Naive thymus-derived CD4-positive, alpha-beta T cell (primary cell): Measurements from ENCODE around the gene MAN1A1. TPM values are rescaled to one million over a fixed set of nuclear protein-coding genes. Genes with fewer than 3 reads are reported as not detected.

Experiments used
- ATAC-seq: fragments of 150-1000 bp; cut with Tn5 transposase; 2 replicates; pipeline ENCODE4 v1.10.0; 2021; ENCODE audit warnings: mild to moderate bottlenecking, moderate library complexity
- CTCF ChIA-PET: fragments of 350-600 bp; sonication (Branson Sonifier 250); formaldehyde crosslinking; loops from one replicate; lab custom pipeline; 2021; ENCODE audit warnings: antibody characterized with exemption; lab: Charles Lee
- POLR2A ChIA-PET: fragments of 350-600 bp; sonication (Branson Sonifier 250); formaldehyde crosslinking; loops from one replicate; lab custom pipeline; 2021; ENCODE audit warnings: antibody characterized with exemption, inconsistent platforms; lab: Charles Lee
- DNase-seq, 9 donors: peaks; one replicate each; pipeline versions ENCODE4 v3.0.0 to v3.0.0-alpha.2; 2020 to 2022; ENCODE audit warnings: mixed read lengths in 1 of 9
- H3K27ac ChIP-seq: one replicate; pipeline ENCODE4 v1.7.0; 2013; ENCODE audit warnings: mild to moderate bottlenecking, low read depth, low read length, moderate library complexity
- H3K27me3 ChIP-seq, 2 donors: one replicate each; pipeline ENCODE4 v1.7.0; 2013; ENCODE audit warnings: low read length in 2 of 2, mild to moderate bottlenecking in 2 of 2, moderate library complexity in 2 of 2; ENCODE audit not compliant: control insufficient read depth in 2 of 2, insufficient read depth in 2 of 2
- H3K36me3 ChIP-seq, 3 experiments: 1 replicate in 2 of 3; 2 replicates in 1 of 3; pipeline ENCODE4 v1.7.0; 2013; ENCODE audit warnings: low read length in 3 of 3, mild to moderate bottlenecking in 3 of 3, moderate library complexity in 1 of 3; ENCODE audit not compliant: insufficient read depth in 3 of 3, control insufficient read depth in 2 of 3
- H3K4me1 ChIP-seq, 2 donors: one replicate each; pipeline ENCODE4 v1.7.0; 2013; ENCODE audit warnings: low read length in 2 of 2, mild to moderate bottlenecking in 2 of 2, moderate library complexity in 1 of 2; ENCODE audit not compliant: control insufficient read depth in 2 of 2, insufficient read depth in 2 of 2
- H3K4me3 ChIP-seq: 2 replicates; pipeline ENCODE4 v1.7.0; 2013; ENCODE audit warnings: mild to moderate bottlenecking, low read length
- H3K9me3 ChIP-seq, 3 experiments: 1 replicate in 2 of 3; 2 replicates in 1 of 3; pipeline ENCODE4 v1.7.0; 2013; ENCODE audit warnings: low read length in 3 of 3; ENCODE audit not compliant: control insufficient read depth in 2 of 3
- H3K27ac Mint-ChIP-seq, 9 donors: one replicate each; pipeline ENCODE4 v1.8.0; 2020 to 2022; ENCODE audit warnings: mixed read lengths in 9 of 9, mild to moderate bottlenecking in 8 of 9, moderate library complexity in 5 of 9, inconsistent platforms in 2 of 9
- H3K27me3 Mint-ChIP-seq, 5 donors: one replicate each; pipeline ENCODE4 v1.8.0; 2021 to 2022; ENCODE audit warnings: mixed read lengths in 5 of 5, mild to moderate bottlenecking in 1 of 5
- H3K36me3 Mint-ChIP-seq, 5 donors: one replicate each; pipeline ENCODE4 v1.8.0; 2020 to 2022; ENCODE audit warnings: mixed read lengths in 5 of 5, mild to moderate bottlenecking in 3 of 5, inconsistent platforms in 1 of 5
- H3K4me1 Mint-ChIP-seq, 7 donors: one replicate each; pipeline ENCODE4 v1.8.0; 2020 to 2022; ENCODE audit warnings: mixed read lengths in 7 of 7, mild to moderate bottlenecking in 3 of 7, inconsistent platforms in 1 of 7
- H3K4me3 Mint-ChIP-seq, 10 donors: one replicate each; pipeline ENCODE4 v1.8.0; 2020 to 2022; ENCODE audit warnings: mild to moderate bottlenecking in 10 of 10, mixed read lengths in 10 of 10, moderate library complexity in 6 of 10, inconsistent platforms in 2 of 10
- H3K9me3 Mint-ChIP-seq, 11 donors: one replicate each; pipeline ENCODE4 v1.8.0; 2020 to 2022; ENCODE audit warnings: mixed read lengths in 11 of 11, mild to moderate bottlenecking in 4 of 11, inconsistent platforms in 1 of 11, moderate library complexity in 1 of 11
- intact Hi-C, 2 donors: fragments of 100-400 bp; cut with micrococcal nuclease; formaldehyde crosslinking; loops; one replicate each; pipeline ENCODE4 v1.15.1; 2023
- polyA plus RNA-seq, 2 donors: library from polyadenylated mRNA; unstranded; fragments of 300-500 nt; fragmentation: Illumina TruSeq; gene quantifications; one replicate each; pipeline ENCODE4 v1.2.3, GENCODE V29; 2021
- total RNA-seq, 6 experiments: library from RNA in 5 of 6; stranded (reverse) in 5 of 6; gene quantifications; 1 replicate in 5 of 6; 2 replicates in 1 of 6; pipeline ENCODE4 v1.2.3 and lab custom pipeline; 2021 to 2026

The MAN1A1 gene
- total and polyA plus RNA-seq, 7 experiments from 2014 or later = 5.4 to 22.3 (median 8.4) TPM

DNA sequence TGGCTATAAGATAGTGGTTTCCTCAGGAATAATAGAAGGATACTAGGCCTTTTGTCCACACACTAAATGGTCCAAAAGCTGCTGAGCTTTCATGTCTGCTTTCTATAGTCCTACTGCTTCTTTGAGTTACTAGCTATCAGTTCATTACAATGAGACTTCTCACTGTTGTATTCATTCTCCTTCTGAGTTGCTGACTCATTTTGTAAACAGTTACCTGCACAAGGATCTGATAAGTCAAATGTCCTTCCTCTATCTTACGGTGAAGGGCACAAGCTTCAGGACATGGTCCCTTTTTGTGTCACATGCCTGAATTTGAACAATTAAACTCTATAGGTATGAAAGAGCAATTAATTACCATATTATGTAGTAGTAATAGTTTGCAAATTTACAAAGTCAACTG is 90.5 kb downstream of the MAN1A1 start:
- no peaks in the 10 kb centered on the region for H3K27me3 ChIP-seq
- no peaks in the 10 kb centered on the region for H3K36me3 ChIP-seq
- intact Hi-C loops = no loop called here
- ChIA-PET CTCF (no interaction called here), POLR2A (no interaction called here)
- no peak overlapping the region for H3K27ac ChIP-seq
- Mint-ChIP-seq H3K4me3 (no peak overlapping the region), H3K27ac (no peak overlapping the region), H3K9me3 (peaks cover 0 to 8% (median 0%) of the 10 kb centered on the region in 11 donors), H3K27me3 (no peaks in the 10 kb centered on the region), H3K4me1 (peaks cover 11 to 43% (median 26%) of the 10 kb centered on the region in 7 donors), H3K36me3 (peaks cover 4 to 20% (median 10%) of the 10 kb centered on the region in 5 donors)
- H3K4me3 ChIP-seq = no peak overlapping the region
- peaks cover 0 to 16% of the 10 kb centered on the region in 2 donors for H3K4me1 ChIP-seq
- no peak for DNase-seq
- H3K9me3 ChIP-seq = no peaks in the 10 kb centered on the region
- no peak for ATAC-seq

DNA sequence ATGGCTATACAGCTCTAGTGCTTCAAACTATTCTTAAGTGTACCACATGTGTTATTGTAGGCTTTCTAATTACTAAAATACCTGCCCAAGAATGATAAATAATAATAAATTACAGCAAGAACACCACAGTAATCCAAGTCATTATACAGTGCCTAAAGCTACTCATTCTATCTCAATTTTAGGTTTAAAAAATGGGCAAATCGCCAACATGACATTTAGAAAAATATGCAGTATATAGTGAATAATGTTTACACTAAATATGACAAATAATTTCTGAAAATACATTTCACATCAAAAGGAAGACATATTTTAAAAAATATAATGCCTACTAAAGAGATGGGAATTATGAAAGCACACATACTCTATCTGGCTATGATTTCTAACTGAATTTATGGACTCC is 91.8 kb downstream of the MAN1A1 start:
- peaks cover 11 to 44% (median 26%) of the 10 kb centered on the region in 7 donors for H3K4me1 Mint-ChIP-seq
- no peak overlapping the region for H3K4me3 ChIP-seq
- no peaks in the 10 kb centered on the region for H3K27me3 ChIP-seq
- peaks cover 0 to 16% of the 10 kb centered on the region in 2 donors for H3K4me1 ChIP-seq
- H3K27ac ChIP-seq = no peak overlapping the region
- no peaks in the 10 kb centered on the region for H3K9me3 ChIP-seq
- H3K4me3 Mint-ChIP-seq = no peak overlapping the region
- DNase-seq (no peak), ATAC-seq (no peak)
- H3K36me3 Mint-ChIP-seq = peaks cover 2 to 15% (median 13%) of the 10 kb centered on the region in 5 donors
- ChIA-PET CTCF (interaction anchor here (0.7 to 1.0 kb wide), 2 partner anchors 10 to 105 kb away, joined by 3 read pairs; no protein-coding TSS in a partner anchor), POLR2A (no interaction called here)
- no peaks in the 10 kb centered on the region for H3K36me3 ChIP-seq
- H3K27ac Mint-ChIP-seq = no peak overlapping the region
- H3K27me3 Mint-ChIP-seq = no peaks in the 10 kb centered on the region
- peaks cover 0 to 6% (median 0%) of the 10 kb centered on the region in 11 donors for H3K9me3 Mint-ChIP-seq
- intact Hi-C loops = no loop called here

DNA sequence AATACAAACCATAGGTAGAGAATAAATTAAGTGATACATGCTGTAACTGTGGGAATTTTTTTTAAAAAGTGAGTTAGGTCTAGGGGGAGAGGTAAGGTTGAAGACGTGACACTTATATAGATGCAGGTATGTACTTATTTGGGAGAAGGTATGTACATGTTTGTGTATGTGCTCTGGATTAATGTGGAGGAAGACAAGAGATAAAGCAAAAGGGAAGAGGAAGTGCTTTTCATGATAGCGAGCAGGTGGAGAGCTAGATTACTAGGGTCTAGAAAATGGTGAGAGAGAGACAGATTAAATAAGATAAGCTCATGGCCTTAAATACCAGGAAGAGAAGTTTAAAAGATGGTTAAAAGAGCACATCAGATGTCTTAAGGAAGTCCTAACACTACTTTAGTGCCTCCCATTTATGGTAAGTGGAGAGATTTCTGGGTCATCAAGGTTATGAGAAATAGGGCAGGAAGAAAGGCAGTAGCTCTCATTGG is 92.5 kb downstream of the MAN1A1 start:
- no peak overlapping the region for H3K4me3 ChIP-seq
- no peak overlapping the region for H3K27ac ChIP-seq
- peaks cover 0 to 15% (median 10%) of the 10 kb centered on the region in 5 donors for H3K36me3 Mint-ChIP-seq
- ChIA-PET CTCF (interaction anchor here (0.7 to 1.0 kb wide), 2 partner anchors 9 to 104 kb away, joined by 3 read pairs; no protein-coding TSS in a partner anchor), POLR2A (no interaction called here)
- DNase-seq (no peak), ATAC-seq (no peak)
- H3K9me3 Mint-ChIP-seq = peaks cover 0 to 6% (median 0%) of the 10 kb centered on the region in 11 donors
- H3K4me3 Mint-ChIP-seq = no peak overlapping the region
- peak overlapping the region in 3 of 9 donors; percentile 0 to 3 (median 1) for H3K27ac Mint-ChIP-seq
- H3K4me1 ChIP-seq = peaks cover 0 to 16% of the 10 kb centered on the region in 2 donors
- no peaks in the 10 kb centered on the region for H3K9me3 ChIP-seq
- H3K36me3 ChIP-seq = no peaks in the 10 kb centered on the region
- H3K4me1 Mint-ChIP-seq = peaks cover 11 to 44% (median 26%) of the 10 kb centered on the region in 7 donors
- intact Hi-C loops = no loop called here
- H3K27me3 ChIP-seq = no peaks in the 10 kb centered on the region
- H3K27me3 Mint-ChIP-seq = no peaks in the 10 kb centered on the region

DNA sequence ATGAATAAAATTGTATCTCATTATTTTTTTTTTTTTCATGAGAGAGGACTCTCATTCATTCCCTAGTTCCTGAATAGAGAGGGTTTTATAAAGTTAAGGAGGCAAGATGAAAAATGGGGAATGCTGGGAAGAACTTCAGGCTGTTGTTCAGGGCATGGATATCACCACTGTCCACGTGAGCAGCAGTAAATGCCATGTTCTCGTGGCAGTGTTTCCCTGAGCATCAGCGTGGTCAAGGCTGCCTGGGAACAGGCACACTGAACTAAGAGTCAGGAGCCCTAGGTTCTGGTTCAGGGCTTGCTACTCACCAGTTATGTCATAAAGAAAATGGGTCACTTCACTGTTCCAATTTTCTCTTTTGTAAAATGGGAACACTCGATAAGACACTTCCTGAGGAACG is 93.2 kb downstream of the MAN1A1 start:
- Mint-ChIP-seq H3K27ac (no peak overlapping the region), H3K9me3 (peaks cover 0 to 2% (median 0%) of the 10 kb centered on the region in 11 donors), H3K27me3 (no peaks in the 10 kb centered on the region), H3K4me3 (no peak overlapping the region), H3K36me3 (peaks cover 0 to 13% (median 8%) of the 10 kb centered on the region in 5 donors), H3K4me1 (peaks cover 9 to 38% (median 23%) of the 10 kb centered on the region in 7 donors)
- ChIA-PET POLR2A (no interaction called here), CTCF (no interaction called here)
- H3K9me3 ChIP-seq = no peaks in the 10 kb centered on the region
- intact Hi-C loops = no loop called here
- no peak for ATAC-seq
- H3K4me3 ChIP-seq = no peak overlapping the region
- peaks cover 0 to 16% of the 10 kb centered on the region in 2 donors for H3K4me1 ChIP-seq
- H3K27ac ChIP-seq = no peak overlapping the region
- no peak for DNase-seq
- H3K36me3 ChIP-seq = no peaks in the 10 kb centered on the region
- no peaks in the 10 kb centered on the region for H3K27me3 ChIP-seq

DNA sequence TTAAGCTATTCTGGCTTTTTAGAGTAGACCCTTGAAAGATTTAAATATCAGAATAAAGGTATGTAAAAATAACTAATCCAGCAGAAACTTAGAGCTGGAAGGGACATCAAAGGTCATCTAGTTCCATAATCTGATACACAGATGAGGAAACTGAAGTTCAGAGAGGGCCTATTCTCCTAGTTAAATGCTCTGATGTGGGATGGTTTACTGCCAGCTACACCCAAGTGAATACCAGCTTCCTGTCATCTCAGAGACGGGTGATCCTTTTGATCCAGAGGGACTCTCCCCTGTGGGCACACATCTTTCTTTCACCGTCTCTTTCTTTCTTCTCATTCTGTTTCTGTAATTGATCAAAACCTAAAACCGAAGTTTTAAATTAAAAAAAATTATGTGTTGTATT is 94.1 kb downstream of the MAN1A1 start:
- peaks cover 0 to 16% of the 10 kb centered on the region in 2 donors for H3K4me1 ChIP-seq
- H3K27ac Mint-ChIP-seq = no peak overlapping the region
- no peaks in the 10 kb centered on the region for H3K27me3 Mint-ChIP-seq
- intact Hi-C loops = no loop called here
- DNase-seq (peak in 7 of 9 donors; percentile 3 to 42 (median 22)), ATAC-seq (peak; percentile 67)
- H3K36me3 Mint-ChIP-seq = peaks cover 0 to 17% (median 12%) of the 10 kb centered on the region in 5 donors
- peaks cover 0 to 4% (median 0%) of the 10 kb centered on the region in 11 donors for H3K9me3 Mint-ChIP-seq
- H3K27me3 ChIP-seq = no peaks in the 10 kb centered on the region
- POLR2A ChIA-PET = no interaction called here
- no peak overlapping the region for H3K4me3 ChIP-seq
- H3K4me1 Mint-ChIP-seq = peaks cover 9 to 38% (median 23%) of the 10 kb centered on the region in 7 donors
- H3K27ac ChIP-seq = no peak overlapping the region
- H3K36me3 ChIP-seq = no peaks in the 10 kb centered on the region
- H3K4me3 Mint-ChIP-seq = peak overlapping the region in 3 of 10 donors; percentile 6 to 46 (median 40)
- CTCF ChIA-PET = interaction anchor here (0.6 kb wide), 1 partner anchor 326 kb away, joined by 3 read pairs; no protein-coding TSS in a partner anchor
- H3K9me3 ChIP-seq = no peaks in the 10 kb centered on the region

DNA sequence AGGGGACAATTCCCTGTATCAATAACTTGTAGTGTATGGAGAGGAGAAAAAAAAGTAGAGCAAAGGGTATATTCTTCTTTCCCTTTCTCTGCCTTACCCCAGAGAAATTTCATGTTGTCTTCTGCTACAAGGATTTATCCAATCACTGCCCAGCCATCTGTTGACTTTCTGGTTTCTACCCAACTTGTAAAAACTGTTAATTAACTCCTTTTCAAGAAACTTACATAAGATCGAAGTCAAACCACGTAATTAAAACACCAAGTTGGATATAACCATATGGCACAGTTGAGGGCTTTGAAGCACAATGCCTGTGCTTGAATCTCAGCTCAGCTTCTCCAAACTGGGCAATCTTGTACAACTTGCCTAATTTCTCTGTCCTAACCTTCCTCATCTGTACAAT is 99.5 kb downstream of the MAN1A1 start:
- CTCF ChIA-PET = interaction anchor here (0.5 kb wide), 1 partner anchor 19 kb away, joined by 3 read pairs; no protein-coding TSS in a partner anchor
- H3K4me3 Mint-ChIP-seq = no peak overlapping the region
- peaks cover 0 to 4% (median 0%) of the 10 kb centered on the region in 11 donors for H3K9me3 Mint-ChIP-seq
- no peak overlapping the region for H3K27ac Mint-ChIP-seq
- Histone ChIP-seq H3K27me3 (no peaks in the 10 kb centered on the region), H3K4me1 (peaks cover 0 to 2% of the 10 kb centered on the region in 2 donors), H3K4me3 (no peak overlapping the region), H3K9me3 (no peaks in the 10 kb centered on the region), H3K36me3 (no peaks in the 10 kb centered on the region), H3K27ac (no peak overlapping the region)
- ATAC-seq (no peak), DNase-seq (no peak)
- POLR2A ChIA-PET = no interaction called here
- H3K27me3 Mint-ChIP-seq = no peaks in the 10 kb centered on the region
- H3K4me1 Mint-ChIP-seq = peaks cover 0 to 9% (median 6%) of the 10 kb centered on the region in 7 donors
- intact Hi-C loops = no loop called here
- H3K36me3 Mint-ChIP-seq = peaks cover 0 to 34% (median 30%) of the 10 kb centered on the region in 5 donors

DNA sequence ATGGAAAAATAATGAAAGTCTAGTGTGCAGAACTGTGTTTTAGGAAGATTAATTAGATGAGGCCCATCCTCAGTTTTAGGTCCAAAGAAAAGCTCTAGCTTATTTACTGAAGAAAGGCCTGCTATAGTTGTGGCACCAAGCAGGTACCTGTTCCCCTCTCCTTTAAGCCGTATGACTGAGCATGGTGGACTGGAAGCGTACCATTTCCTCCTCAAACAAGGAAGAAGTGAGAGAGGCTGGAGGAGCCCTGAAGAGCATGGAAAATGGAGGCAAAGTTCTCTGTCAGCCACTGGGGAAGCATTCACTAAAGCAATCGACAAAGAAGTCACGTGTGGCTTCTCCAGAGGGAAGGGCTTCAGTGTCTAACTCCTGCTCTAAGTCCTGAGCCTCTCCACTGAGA is 100.2 kb downstream of the MAN1A1 start:
- Mint-ChIP-seq H3K4me1 (peaks cover 0 to 5% (median 2%) of the 10 kb centered on the region in 7 donors), H3K36me3 (peaks cover 0 to 35% (median 32%) of the 10 kb centered on the region in 5 donors), H3K9me3 (peaks cover 0 to 4% (median 0%) of the 10 kb centered on the region in 11 donors), H3K27ac (no peak overlapping the region), H3K27me3 (no peaks in the 10 kb centered on the region), H3K4me3 (no peak overlapping the region)
- POLR2A ChIA-PET = no interaction called here
- H3K36me3 ChIP-seq = no peaks in the 10 kb centered on the region
- ATAC-seq (no peak), DNase-seq (no peak)
- CTCF ChIA-PET = no interaction called here
- no peaks in the 10 kb centered on the region for H3K27me3 ChIP-seq
- intact Hi-C loops = no loop called here
- H3K4me3 ChIP-seq = no peak overlapping the region
- no peak overlapping the region for H3K27ac ChIP-seq
- no peaks in the 10 kb centered on the region for H3K4me1 ChIP-seq
- no peaks in the 10 kb centered on the region for H3K9me3 ChIP-seq
